ENCODE results near the gene ASL.

DNA sequence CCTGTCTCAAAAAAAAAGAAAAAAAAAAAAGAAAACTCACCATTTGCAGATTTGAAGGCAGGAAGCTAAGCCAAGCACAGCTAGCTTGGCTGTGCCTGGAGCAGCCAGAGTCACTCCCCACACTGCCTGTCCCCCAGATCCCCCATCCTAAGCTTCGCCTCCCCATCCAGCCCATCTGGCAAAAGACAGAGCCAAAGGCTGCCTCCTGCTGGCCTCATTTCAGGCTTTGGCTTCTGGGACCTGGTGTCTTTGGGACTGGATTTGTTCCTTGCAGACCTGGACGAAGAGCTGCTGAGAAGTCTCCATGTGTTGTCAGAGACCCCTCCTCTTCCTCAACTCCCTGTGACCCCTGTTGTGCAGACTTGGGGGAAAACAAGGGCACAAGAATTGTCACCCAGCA, 8.1 kb downstream of the ASL start:
- TF ChIP-seq, protein P1, sequence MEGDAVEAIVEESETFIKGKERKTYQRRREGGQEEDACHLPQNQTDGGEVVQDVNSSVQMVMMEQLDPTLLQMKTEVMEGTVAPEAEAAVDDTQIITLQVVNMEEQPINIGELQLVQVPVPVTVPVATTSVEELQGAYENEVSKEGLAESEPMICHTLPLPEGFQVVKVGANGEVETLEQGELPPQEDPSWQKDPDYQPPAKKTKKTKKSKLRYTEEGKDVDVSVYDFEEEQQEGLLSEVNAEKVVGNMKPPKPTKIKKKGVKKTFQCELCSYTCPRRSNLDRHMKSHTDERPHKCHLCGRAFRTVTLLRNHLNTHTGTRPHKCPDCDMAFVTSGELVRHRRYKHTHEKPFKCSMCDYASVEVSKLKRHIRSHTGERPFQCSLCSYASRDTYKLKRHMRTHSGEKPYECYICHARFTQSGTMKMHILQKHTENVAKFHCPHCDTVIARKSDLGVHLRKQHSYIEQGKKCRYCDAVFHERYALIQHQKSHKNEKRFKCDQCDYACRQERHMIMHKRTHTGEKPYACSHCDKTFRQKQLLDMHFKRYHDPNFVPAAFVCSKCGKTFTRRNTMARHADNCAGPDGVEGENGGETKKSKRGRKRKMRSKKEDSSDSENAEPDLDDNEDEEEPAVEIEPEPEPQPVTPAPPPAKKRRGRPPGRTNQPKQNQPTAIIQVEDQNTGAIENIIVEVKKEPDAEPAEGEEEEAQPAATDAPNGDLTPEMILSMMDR (IDR thresholded peaks at IDR 0.05), result no peak
- TF ChIP-seq ZFX (IDR thresholded peaks at IDR 0.05; ENCODE audit: borderline replicate concordance), result no peak
